Myocyte (in vitro differentiated cells): ENCODE data around the gene ARIH1. TPM values are rescaled to one million over a fixed set of nuclear protein-coding genes. Genes with fewer than 3 reads are reported as not detected.

Experiments used
- DNase-seq: peaks from one replicate; pipeline ENCODE4 v3.0.0-alpha.2; 2012; ENCODE audit warnings: low read depth
- total RNA-seq: library from RNA; depleted of rRNA; stranded (reverse); fragments of >200 nt; gene quantifications from 2 replicates; pipeline ENCODE4 v1.2.3, GENCODE V29; 2014

The ARIH1 gene
- total RNA-seq, 1 donor from 2014 or later, result 40.4 TPM

GRCh38 chr15:72487070-72487797, 13.1 kb downstream of the ARIH1 start:
- DNase-seq, result peak; percentile 14

GRCh38 chr15:72488558-72488957, 14.4 kb downstream of the ARIH1 start:
- DNase-seq, result no peak

DNA sequence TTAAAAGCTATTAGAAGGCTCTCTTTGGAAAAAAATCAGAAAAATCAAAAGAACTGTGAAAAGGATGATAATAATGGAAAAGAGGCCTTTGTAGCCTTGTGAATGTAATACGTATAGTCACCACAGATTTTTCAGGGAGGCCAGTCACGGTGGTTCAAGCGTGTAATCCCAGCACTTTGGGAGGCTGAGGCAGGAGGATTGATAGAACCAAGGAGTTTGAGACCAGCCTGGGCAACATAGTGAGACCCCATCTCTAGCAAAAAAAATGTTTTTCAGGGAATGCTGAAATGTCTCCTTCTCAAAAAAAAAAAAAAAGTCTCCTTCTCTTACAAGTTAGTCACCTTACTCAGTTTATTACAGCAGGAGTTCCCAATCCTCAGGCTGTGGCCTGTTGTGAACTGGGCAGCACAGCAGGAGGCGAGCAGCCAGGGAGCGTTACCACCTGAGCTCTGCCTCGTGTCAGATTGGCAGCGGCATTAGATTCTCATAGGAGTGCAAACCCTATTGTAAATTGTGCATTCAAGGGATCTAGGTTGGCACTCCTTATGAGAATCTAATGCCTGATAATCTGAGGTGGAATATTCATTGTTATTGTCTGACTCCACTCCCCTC, 15.9 kb downstream of the ARIH1 start:
- no peak for DNase-seq

GRCh38 chr15:72491768-72492167, 17.6 kb downstream of the ARIH1 start:
- DNase-seq, result peak; percentile 28

- no peak for DNase-seq
Measured at GRCh38 chr15:72492733-72493132, 18.6 kb downstream of the ARIH1 start.

- DNase-seq, result no peak
Measured at GRCh38 chr15:72493220-72493619, 19.1 kb downstream of the ARIH1 start.

GRCh38 chr15:72495007-72495406, 20.9 kb downstream of the ARIH1 start:
- peak; percentile 24 for DNase-seq

DNA sequence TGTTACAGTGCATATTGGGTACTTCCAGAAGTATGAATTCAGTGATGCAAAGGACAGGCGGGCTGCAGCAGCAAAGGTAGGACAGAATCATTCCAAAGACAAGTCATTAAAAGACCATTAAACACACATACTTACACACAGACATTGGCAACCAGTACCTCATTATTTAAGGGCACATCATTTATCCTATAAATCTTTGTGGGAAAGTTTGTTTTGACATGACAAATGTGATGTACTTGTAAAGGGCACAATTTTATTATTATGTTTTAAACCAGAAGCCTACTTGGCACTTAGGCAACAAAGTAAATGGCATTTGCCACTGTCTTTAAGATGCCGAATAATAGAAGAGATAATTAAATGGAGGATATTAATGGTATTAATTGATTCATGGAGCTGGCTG, 22.7 kb downstream of the ARIH1 start:
- DNase-seq, result no peak

GRCh38 chr15:72497402-72497801, 23.3 kb downstream of the ARIH1 start:
- no peak for DNase-seq

DNA sequence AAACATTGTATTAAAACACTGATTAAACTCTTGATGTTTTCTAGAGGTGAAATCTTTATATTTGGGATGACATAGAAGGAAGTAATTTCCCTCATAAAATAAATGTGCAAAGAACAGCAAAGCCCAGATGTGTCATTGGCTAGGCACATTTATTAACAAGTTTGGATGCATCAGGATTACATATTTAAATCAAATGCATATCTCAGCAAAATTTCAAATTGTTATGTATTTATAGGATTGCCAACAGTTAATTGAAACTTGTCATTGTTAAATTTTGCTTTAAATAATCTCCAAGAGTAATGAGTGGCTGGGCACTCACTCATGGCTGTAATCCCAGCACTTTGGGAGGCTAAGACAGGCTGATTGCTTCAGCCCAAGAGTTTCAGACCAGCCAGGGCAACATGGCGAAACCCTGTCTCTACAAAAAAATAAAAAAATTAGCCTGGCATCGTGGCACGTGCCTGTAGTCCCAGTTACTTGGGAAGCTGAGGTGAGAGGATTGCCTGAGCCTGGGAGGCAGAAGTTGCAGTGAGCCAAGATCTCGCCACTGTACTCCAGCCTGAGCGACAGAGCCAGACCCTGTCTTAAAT, 28.2 kb downstream of the ARIH1 start:
- no peak for DNase-seq

GRCh38 chr15:72503147-72503546, 29.0 kb downstream of the ARIH1 start:
- no peak for DNase-seq

DNA sequence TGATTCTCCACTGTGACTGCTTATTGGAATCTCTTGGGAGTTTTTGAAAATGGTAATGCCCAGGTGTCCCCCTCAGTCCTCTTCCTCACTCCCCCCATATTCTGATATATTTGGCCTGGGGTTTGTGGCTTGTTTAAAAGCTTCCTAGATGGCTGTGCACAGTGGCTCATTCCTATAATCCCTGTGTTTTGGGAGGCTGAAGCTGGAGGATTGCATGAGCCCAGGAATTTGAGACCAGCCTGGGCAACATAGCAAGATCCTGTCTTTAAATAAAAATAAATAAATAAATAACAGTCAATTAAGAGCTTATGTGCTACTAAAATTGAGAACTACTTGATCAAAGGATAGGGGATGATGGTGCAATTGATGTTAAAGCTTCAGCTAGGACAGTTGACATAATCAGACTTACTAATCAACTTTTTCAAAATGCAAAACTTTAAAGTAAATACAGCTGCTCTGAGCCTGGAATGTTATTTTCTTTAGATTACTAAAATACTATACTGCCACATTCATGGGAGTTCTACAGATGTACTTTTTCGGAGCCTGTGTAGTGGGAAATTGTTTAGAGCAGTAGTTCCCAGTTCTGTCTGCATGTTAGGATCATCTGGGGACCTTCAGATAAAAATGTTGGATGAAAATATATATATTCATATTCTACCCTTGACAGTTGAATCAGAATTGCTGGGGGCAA, 33.4 kb downstream of the ARIH1 start:
- DNase-seq, result no peak

- no peak for DNase-seq
Measured at GRCh38 chr15:72509484-72509883, 35.4 kb downstream of the ARIH1 start.

DNA sequence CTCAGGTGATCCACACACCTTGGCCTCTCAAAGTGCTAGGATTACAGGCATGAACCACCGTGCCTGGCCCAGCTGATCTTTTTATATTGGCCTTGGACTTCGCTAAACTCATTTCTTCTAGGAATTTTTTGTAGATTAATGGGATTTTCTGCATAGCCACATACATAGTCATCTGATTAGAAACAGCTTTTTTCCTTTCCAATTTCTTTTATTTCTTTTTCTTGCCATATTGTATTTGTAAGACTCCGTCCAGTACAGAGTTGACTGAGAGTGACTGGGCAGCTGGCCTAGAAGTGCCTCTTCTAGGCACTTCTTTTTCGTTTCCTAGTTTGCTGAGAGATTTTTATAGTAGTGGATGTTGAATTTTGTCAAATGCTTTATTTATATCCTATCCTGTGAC, 37.4 kb downstream of the ARIH1 start:
- DNase-seq, result no peak

DNA sequence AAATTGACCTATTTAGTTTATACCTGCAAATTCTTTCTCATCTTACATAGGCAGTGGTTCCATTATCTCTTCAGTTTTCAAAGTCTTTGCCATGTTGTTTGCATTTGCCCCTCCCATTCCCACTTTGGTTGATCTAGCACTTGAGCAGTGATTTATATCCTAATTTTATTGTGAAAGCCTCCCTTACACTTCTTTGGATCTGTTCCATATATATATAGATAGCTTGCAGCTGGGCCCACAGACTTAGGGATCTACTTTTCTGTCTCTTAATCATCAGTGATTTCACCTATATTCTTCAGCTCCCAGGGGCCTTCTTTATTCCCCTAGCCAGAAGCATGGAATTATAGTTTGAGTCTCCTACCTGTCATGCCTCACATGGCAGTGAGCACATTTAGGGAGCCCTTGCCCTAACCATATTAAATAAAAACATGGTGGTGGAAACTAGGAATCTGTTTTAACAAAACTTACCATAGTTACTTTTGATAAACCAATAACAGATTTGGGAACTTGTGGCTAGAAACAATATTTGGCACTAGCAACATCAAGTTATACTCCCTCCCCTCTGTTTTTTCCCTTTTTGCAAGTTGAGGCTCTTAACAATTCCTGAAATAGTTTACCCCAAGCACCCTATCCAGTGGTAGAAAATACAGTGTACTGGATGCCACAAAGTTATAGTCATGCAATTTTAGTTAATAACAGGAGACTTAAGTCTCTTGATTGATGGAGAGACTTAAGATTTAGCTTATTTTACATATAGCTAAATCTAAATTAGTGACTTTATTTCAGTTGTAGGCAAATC, 41.7 kb downstream of the ARIH1 start:
- no peak for DNase-seq

DNA sequence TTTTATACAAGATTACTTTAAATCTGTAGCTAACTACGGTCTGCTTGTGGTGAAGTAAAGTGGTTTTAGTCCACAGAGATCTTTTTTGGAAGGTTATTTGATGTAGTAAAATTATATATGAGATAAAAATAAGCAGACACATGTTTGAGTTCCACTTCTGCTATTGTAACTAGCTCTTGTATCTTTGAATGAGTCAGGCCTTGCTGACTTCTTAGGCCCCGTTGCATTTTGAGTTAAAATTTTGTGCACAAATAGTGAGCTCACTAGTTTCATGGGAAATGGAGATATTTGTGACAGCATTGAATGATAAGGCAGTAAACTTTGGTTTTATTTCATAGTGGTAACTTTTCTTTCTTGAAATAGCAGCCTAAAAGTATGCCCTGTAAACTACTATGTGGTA, 42.6 kb downstream of the ARIH1 start:
- peak; percentile 3 for DNase-seq

DNA sequence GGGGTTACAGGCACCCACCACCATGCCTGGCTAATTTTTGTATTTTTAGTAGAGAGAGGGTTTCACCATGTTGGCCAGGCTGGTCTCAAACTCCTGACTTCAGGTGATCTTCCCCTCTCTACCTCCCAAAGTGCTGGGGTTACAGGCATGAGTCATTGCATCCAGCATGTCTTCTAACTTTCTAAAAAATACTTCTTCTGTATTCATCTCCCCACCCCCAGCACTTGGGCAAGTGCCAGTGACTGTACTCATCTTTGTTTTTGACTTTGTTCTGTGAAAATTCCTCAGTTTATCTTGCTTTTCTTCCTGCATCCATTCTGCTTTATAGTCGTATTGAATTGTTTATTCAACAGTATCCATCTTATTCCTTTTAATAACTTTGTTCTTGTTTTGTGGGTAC, 47.6 kb downstream of the ARIH1 start:
- DNase-seq, result no peak

GRCh38 chr15:72532991-72533601, 59.0 kb downstream of the ARIH1 start:
- DNase-seq, result no peak

DNA sequence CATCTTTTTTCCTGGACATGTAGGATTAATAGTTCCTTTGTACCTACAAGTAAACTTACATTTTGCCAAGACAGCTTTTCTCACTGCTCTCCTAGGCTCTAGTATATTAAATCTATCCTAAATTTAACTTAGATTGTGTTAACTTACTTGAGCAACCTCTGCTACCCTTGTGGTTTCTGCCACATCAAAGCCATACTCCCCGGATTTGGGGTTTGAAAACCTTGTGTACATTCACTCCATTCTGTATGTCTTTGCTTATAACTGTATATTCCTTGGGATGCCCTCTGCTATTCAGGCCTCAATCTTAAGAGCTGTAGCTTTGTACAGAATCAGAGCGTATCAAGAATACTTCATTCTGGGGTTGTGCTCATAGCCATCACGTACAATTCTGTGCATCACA, 60.4 kb downstream of the ARIH1 start:
- no peak for DNase-seq

- no peak for DNase-seq
Measured at GRCh38 chr15:72535911-72536310, 61.8 kb downstream of the ARIH1 start.

DNA sequence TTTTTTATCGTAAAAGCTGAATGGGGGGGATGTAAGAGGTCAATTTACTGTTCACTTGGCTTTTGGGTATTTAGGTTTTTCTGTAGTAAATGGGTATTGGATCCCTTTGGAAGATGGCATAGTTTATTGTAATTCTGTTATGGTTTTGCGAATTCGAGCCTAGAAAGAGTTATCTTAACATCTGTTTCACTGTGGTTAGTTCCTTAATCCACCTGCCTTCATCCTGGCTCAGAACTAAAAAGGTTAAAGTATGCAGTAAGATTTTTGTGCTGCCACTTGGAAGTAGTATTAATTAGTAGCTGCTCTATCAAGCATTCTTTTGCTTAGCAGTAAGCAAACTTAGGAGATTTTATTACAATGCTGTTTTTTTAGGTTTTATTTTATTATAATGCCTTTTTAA, 62.4 kb downstream of the ARIH1 start:
- DNase-seq, result peak; percentile 2
